ENCODE data around the gene ZNF831.

The ZNF831 gene

DNA sequence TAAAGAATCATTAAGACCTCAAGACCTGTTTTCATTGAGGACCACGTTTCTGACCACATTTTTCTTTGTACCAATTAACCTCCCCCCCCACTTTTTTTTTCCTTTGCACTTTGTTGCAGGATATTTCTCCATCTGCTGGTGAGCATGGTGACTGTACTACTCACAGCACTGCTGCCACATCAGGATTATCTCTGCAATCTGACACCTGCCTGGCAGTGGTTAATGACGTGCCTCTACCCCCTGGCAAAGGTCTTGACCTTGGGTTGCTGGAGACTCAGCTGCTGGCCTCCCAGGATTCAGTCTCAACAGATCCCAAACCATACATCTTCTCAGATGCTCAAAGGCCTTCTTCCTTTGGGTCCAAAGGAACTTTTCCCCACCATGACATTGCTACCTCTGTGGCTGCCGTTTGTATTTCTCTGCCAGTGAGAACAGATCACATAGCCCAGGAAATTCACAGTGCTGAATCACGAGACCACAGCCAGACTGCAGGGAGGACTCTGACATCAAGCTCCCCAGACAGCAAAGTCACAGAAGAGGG is 90.2 kb downstream of the ZNF831 start:
- DNase-seq: peak; percentile 63

DNA sequence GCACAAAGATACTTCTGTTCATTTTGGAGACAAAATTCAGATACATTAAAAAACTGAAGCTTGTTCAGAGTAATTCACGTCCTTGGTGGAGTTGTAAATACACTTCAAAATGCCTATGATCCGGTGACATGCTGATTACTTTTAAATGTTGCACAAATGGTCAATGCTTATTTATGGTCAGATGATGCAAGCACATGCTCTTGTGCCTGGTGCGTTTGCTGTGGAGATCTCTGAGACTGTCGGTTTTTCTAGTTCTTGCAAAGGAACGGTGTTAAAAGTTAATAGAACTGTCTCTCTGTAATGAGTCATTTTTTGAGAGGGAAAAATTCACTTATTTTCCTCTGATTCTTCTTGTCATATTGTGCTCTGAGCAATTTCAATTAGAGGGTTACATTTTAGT is 91.6 kb downstream of the ZNF831 start:
- DNase-seq: no peak

DNA sequence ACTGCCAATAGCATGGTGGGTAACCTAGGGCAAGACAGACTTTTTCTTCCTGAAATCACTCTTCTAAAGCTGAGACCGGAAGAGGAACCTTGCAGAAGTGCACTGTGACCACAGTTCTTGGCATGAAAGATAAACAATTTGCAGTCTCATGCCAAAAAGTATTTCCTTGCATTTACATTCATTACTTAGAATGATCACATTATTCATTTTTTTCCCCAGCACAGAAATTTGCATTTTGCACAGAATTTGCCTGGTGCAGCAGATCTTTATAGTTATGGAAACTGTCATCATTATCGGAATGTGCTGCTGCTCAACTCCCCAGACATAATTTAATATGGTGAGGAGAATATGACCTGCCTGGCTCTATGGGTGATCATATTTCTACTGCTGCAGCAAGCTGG is 94.6 kb downstream of the ZNF831 start:
- no peak for DNase-seq

DNA sequence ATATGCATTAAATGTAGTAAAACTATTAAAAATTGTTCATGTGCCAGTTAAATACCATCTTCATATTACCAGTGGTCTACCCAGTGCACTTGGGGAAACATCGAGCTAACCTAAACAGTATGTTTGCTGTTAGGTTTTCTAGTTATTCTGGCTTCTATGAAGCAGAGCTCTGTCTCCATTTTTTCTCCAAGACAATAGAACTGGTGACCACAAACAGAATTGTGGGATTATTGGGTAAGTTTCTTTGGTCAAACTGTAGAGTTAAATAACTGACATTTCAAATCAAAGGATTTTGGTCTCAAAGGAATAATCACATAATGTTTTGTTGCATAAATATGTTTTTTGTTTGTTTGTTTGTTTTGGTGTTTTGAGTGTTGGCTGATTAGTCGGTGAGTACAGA is 96.3 kb downstream of the ZNF831 start:
- no peak for DNase-seq

- no peak for DNase-seq
These were observed 101.7 kb downstream of the ZNF831 start for GRCh38 chr20:59265298-59265697.

GRCh38 chr20:59268870-59269269 is 105.2 kb downstream of the ZNF831 start:
- DNase-seq: no peak

DNA sequence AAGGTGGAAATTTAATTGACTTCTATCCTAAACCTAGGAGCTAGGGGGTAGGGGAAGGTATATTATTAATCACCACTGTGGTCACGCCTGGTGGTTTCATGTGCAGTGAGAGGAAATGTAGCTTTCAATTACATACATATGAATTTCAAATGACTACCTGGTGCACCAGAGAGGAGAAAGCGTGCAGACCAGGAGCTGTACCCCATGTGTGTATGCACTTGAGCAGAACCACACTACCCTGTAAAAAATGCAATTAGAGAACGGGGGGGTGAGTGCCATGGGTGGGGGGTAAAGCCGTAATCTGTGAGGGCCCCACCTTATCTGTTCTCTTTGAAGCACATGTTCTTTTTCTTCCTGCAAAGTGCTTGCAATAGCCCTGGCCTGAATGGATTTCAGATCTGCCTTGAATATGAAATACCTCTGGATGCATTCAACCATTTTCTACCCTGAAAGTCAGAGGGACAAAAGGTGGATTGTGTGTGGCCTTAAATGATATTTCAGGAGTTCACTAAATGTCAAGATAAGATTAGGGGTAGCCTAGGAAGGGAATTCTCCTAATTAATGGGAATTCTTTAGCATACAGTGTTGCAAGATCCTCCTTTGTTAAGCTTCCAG is 105.9 kb downstream of the ZNF831 start:
- peak; percentile 20 for DNase-seq

GRCh38 chr20:59270380-59270779 is 106.8 kb downstream of the ZNF831 start:
- DNase-seq: no peak

DNA sequence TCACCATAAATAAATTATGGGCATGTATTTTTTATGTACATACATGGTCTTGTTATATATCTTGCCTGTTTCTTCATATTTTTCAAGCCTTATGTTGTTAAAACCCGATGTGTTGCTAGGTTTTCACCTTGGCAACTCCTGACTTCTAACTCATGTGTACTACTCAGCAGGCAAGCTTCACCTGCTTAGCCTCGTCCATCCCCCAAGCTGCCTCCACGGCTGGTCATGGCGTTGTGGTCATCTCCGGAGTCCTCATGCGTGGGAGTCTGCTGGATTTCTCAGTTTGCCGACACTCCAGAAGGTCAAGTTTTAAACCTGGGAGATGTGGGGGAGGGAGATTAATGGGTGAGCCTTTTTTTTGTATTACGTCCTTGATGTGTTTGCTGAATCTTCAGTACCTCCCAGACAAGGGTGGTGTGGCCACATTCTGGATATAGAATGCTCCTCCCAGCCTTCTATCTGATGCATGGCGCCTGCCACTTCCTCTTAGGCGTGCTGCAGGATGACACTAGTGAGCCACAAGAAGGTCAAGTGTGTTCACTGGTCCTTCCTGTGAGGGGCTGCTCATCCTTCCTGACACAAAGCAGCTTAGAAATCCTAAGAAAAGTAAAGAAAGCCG is 110.2 kb downstream of the ZNF831 start:
- no peak for DNase-seq

GRCh38 chr20:59276938-59277337 is 113.3 kb downstream of the ZNF831 start:
- DNase-seq: no peak

GRCh38 chr20:59284470-59284869 is 120.8 kb downstream of the ZNF831 start:
- DNase-seq: no peak

- no peak for DNase-seq
These were observed 126.4 kb downstream of the ZNF831 start for GRCh38 chr20:59289994-59290393.

GRCh38 chr20:59291740-59292383 is 128.2 kb downstream of the ZNF831 start:
- DNase-seq: no peak

GRCh38 chr20:59295531-59295930 is 131.9 kb downstream of the ZNF831 start:
- no peak for DNase-seq

DNA sequence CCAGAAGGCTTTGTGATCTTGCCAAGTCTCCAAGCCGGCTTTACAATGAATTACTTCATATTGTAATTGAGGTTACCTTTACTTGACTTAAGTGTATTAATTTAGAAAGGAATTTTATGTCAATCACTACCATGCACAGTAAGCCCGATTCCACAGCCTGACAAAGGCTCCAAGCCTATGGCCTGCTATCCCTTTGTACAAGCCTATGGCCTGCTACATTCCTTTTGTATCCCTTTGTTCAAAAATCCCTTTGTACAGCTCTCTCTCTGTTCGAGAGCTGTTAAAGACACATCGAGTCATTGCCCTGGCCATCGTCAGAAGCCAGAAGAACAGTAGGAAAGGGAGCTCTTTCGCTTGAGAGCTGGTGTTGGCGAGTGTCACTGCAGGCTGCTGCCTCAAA is 134.1 kb downstream of the ZNF831 start:
- no peak for DNase-seq

DNA sequence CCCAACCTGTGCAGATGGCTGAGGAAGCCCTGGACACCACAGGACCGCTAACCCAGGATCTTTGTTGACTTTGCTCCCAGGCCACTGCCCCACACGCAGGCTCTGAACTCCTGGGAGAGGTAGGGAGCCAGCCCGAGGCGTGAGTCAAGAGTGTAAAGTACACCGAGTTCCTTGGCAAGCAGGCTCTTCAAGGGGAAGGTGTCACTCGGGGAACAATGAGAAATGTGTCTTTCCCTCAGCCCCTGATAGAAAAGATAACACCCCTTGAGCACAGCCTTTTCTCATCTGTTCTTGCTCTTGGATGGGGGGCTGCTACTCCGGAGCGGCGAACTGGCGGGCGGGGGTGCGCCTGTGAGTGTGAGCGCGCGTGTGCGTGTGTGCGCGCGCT is 136.3 kb downstream of the ZNF831 start:
- no peak for DNase-seq

- DNase-seq: no peak
These were observed 136.9 kb downstream of the ZNF831 start, which contains the start of gene EDN3 for GRCh38 chr20:59300333-59301081. Gene EDN3, plus strand, starts transcription at chr20:59300611. Its CDS starts 202 bp downstream, at chr20:59300813.

DNA sequence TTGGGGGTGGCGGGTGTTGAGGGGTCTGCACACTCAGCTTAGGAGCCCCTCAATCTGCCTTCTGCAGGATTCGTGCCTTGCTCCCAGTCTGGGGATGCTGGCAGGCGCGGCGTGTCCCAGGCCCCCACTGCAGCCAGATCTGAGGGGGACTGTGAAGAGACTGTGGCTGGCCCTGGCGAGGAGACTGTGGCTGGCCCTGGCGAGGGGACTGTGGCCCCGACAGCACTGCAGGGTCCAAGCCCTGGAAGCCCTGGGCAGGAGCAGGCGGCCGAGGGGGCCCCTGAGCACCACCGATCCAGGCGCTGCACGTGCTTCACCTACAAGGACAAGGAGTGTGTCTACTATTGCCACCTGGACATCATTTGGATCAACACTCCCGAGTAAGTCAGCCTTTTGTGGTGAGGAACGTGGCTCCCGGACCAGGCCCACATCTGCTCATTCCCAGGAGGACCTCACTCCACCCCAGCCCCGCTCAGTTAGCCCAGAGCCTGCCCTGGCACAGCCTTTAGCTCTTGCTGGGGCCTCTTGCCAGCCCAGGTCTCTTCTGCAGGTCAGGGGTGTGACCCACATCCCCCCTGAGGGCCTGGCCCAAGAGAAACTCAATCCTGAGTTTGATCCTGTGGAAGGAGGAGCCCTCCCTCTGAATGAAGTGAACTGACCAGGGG is 137.9 kb downstream of the ZNF831 start:
- no peak for DNase-seq

DNA sequence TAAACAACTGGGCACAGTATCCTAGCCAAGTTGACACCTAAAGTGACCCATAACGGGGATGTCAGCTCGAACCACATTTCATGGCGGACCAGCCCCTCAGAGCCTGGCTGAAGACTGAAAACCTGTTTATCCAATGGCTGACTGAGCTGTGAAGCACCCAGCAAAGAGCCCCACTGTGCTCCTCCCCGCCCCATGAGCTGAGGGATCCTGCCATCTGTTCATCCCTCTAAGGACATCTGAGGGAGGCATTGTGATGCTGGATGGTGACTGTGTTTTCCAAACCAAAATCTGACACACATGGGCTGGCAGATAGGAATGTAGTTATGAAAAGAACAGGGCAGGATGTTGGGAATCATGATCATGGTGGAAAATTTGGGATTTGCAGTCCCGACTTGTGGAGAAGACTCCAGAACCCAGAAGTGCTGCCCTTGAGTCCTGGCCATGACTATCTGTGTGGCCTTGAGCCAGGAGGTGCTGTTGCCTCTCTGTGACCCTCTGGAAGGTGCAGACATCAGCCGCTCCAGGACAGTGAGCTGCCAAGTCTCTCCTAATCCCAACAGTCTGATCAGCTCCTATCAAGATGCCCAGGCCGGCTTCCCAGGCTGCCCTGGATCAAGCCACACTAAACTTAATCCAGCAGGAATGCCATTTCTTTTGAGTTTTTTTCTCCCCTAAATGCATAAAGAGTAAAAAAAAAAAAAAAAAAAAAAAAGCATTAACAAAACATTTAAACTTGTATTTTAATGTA is 142.5 kb downstream of the ZNF831 start:
- DNase-seq: peak; percentile 72

DNA sequence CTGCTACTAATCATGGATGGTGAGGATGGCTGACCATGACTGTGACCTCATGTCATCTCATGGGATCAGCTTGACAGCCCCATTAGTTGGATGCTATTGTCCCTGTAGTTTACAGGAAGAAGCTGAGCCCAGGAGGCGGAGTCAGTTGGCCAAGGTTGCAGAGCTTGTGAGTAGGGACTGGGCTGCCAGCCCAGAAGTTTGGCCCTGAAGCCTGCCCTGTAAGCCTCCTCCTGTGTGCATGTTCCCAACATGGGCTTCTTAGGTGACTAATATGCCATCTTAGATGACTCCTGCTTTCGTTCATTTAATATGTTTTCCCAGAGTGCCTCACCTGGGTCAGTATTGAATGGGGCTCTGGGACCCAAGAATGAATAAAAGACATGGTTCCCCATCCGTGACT is 143.6 kb downstream of the ZNF831 start:
- DNase-seq: no peak

Measured in NCI-H82 (cell line).